Measurements from ENCODE around the gene PLOD1.
"Not testable (repeated sequence)": the region's sequence is repeated elsewhere in the genome, so short reads cannot be mapped to it uniquely, and the experiment has no call there.

PLOD1 gene

GRCh38 chr1:11912482-11913216 lies 21.9 kb upstream of the PLOD1 start:
- DNase-seq (ENCODE audit: low spot score): not testable (repeated sequence)

GRCh38 chr1:11913291-11913690 lies 21.2 kb upstream of the PLOD1 start:
- no peak for DNase-seq (ENCODE audit: low spot score)

- no peak for DNase-seq (ENCODE audit: low spot score)
Measured at GRCh38 chr1:11914024-11914423, 20.5 kb upstream of the PLOD1 start.

- DNase-seq (ENCODE audit: low spot score): no peak
Measured at GRCh38 chr1:11918799-11919519, 15.6 kb upstream of the PLOD1 start.

- no peak for DNase-seq (ENCODE audit: low spot score)
Measured at GRCh38 chr1:11919621-11920020, 14.9 kb upstream of the PLOD1 start.

GRCh38 chr1:11920239-11920903 lies 14.1 kb upstream of the PLOD1 start:
- DNase-seq (ENCODE audit: low spot score): no peak

- DNase-seq (ENCODE audit: low spot score): no peak
Measured at GRCh38 chr1:11921022-11921421, 13.5 kb upstream of the PLOD1 start.

GRCh38 chr1:11923069-11923826 lies 11.3 kb upstream of the PLOD1 start:
- no peak for DNase-seq (ENCODE audit: low spot score)

- no peak for DNase-seq (ENCODE audit: low spot score)
Measured at GRCh38 chr1:11923827-11924113, 10.7 kb upstream of the PLOD1 start.

- no peak for DNase-seq (ENCODE audit: low spot score)
Measured at GRCh38 chr1:11924334-11925195, 10.0 kb upstream of the PLOD1 start.

GRCh38 chr1:11925196-11925937 lies 9.2 kb upstream of the PLOD1 start:
- DNase-seq (ENCODE audit: low spot score): not testable (repeated sequence)

- DNase-seq (ENCODE audit: low spot score): no peak
Measured at GRCh38 chr1:11925938-11926292, 8.6 kb upstream of the PLOD1 start.

- no peak for DNase-seq (ENCODE audit: low spot score)
Measured at GRCh38 chr1:11927866-11928592, 6.5 kb upstream of the PLOD1 start.

- DNase-seq (ENCODE audit: low spot score): peak; percentile 34
Measured at GRCh38 chr1:11929849-11930248, 4.7 kb upstream of the PLOD1 start.

GRCh38 chr1:11930571-11931445 lies 3.7 kb upstream of the PLOD1 start:
- DNase-seq (ENCODE audit: low spot score): no peak

GRCh38 chr1:11931845-11932244 lies 2.7 kb upstream of the PLOD1 start:
- no peak for DNase-seq (ENCODE audit: low spot score)

- no peak for DNase-seq (ENCODE audit: low spot score)
Measured at GRCh38 chr1:11935057-11935412, 518 bp downstream of the PLOD1 start.

GRCh38 chr1:11935733-11936132 lies 1.2 kb downstream of the PLOD1 start:
- DNase-seq (ENCODE audit: low spot score): not testable (repeated sequence)
